ENCODE data around the gene NEDD9. TPM values are rescaled to one million over a fixed set of nuclear protein-coding genes. Genes with fewer than 3 reads are reported as not detected.

The NEDD9 gene
- total and polyA plus RNA-seq, 10 of the 15 experiments (the other 5 are each of a cell fraction or from before 2014, with no cell fraction given): 4.9 to 92.6 (median 14.6) TPM

DNA sequence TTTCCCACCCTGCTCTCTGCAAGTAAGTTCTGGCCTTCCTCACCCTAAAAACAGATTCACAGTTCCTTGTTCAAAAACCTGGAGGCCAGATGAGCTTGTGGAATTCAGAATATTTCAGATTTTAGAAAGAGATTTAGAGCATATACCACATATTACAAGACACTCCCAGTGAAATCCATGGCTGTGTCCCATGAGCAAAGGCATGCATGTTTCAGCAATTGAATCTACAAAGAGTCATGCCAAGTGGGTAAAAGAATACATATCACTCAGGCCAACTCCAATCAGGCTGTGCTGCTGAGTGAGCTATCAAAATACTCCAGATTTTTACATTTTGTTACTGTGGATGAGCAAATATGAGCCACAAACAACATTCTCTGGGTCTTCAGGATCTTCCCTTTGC, 10.2 kb upstream of the NEDD9 start:
- ChIA-PET RAD21 (ENCODE audit: unreplicated experiment) (interaction anchor here (1.3 kb wide), 1 partner anchor 12 kb away, joined by 3 read pairs; no protein-coding TSS in a partner anchor), POLR2A (interaction anchor here (1.0 to 1.9 kb wide), 4 partner anchors 9 to 44 kb away, joined by 3 to 5 read pairs (median 3); no protein-coding TSS in a partner anchor), CTCF (interaction anchor here (1.0 to 1.7 kb wide), 2 partner anchors 9 to 254 kb away, joined by 3 to 4 read pairs; no protein-coding TSS in a partner anchor), SMC1A (ENCODE audit: uncharacterized antibody, unreplicated experiment) (interaction anchor here (1.2 to 5.6 kb wide), 6 partner anchors 9 to 82 kb away, joined by 3 to 36 read pairs (median 10); partner anchors contain the start of gene NEDD9)
- Histone ChIP-seq H2AFZ (ENCODE audit: control insufficient read depth, low read depth, low read length) (no peak overlapping the region), H3K9ac (ENCODE audit: control insufficient read depth, insufficient read depth, low read length) (no peak overlapping the region), H3K36me3 (ENCODE audit: control insufficient read depth in 2 of 2, insufficient read depth in 2 of 2, low read length in 1 of 2) (peaks cover 0 to 3% of the 10 kb centered on the region in 2 experiments; a peak in 2 of 4 replicates), H3K4me2 (ENCODE audit: control insufficient read depth, insufficient read depth) (no peak overlapping the region), H3K9me3 (replicated peaks; ENCODE audit: control insufficient read depth, insufficient read depth, low read length) (no peaks in the 10 kb centered on the region), H3K4me1 (ENCODE audit: control insufficient read depth, insufficient read depth, low read length) (no peaks in the 10 kb centered on the region), H4K20me1 (ENCODE audit: control insufficient read depth, insufficient read depth) (no peaks in the 10 kb centered on the region), H3K27ac (ENCODE audit: control insufficient read depth, insufficient read depth) (no peak overlapping the region), H3K79me2 (ENCODE audit: control insufficient read depth, insufficient read depth, low read length) (no peaks in the 10 kb centered on the region), H3K27me3 (replicated peaks in 1 of 2; ENCODE audit: control insufficient read depth in 2 of 2, insufficient read depth in 2 of 2, low read length in 1 of 2) (no peaks in the 10 kb centered on the region), H3K4me3 (no peak overlapping the region)
- FAIRE-seq: no peak
- in situ Hi-C loops (cut with MboI): no loop called here
- no peak for ATAC-seq
- BruUV-seq (replicated peaks): no TSS peak
- DNase-seq (ENCODE audit: low read depth, low spot score): no peak
- intact Hi-C loops (cut with micrococcal nuclease; ENCODE audit: unreplicated experiment): no loop called here
- TF ChIP-seq KAT2A (conservative IDR thresholded peaks at IDR 0.05; ENCODE audit: control insufficient read depth, low read depth, low read length): no peak
- TF ChIP-seq CBFB (IDR thresholded peaks at IDR 0.05; ENCODE audit: low read depth): no peak
- TF ChIP-seq ZSCAN29 (IDR thresholded peaks at IDR 0.05): no peak
- no peak for TF ChIP-seq JUNB (IDR thresholded peaks at IDR 0.05)
- TF ChIP-seq ZNF592 (IDR thresholded peaks at IDR 0.05): no peak
- TF ChIP-seq BCL11A (IDR thresholded peaks at IDR 0.05; ENCODE audit: low read depth, low read length): no peak
- TF ChIP-seq, protein P1, sequence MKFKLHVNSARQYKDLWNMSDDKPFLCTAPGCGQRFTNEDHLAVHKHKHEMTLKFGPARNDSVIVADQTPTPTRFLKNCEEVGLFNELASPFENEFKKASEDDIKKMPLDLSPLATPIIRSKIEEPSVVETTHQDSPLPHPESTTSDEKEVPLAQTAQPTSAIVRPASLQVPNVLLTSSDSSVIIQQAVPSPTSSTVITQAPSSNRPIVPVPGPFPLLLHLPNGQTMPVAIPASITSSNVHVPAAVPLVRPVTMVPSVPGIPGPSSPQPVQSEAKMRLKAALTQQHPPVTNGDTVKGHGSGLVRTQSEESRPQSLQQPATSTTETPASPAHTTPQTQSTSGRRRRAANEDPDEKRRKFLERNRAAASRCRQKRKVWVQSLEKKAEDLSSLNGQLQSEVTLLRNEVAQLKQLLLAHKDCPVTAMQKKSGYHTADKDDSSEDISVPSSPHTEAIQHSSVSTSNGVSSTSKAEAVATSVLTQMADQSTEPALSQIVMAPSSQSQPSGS (IDR thresholded peaks at IDR 0.05; ENCODE audit: low read length): no peak
- no peak for TF ChIP-seq REST (IDR thresholded peaks at IDR 0.05; ENCODE audit: low read depth, low read length)
- TF ChIP-seq SMAD5 (IDR thresholded peaks at IDR 0.05; ENCODE audit: low read depth): no peak
- no peak for TF ChIP-seq MAX (IDR thresholded peaks at IDR 0.05; ENCODE audit: low read depth, low read length)
- TF ChIP-seq NFYA (IDR thresholded peaks at IDR 0.05; ENCODE audit: borderline replicate concordance, low read depth, low read length): no peak
- TF ChIP-seq, protein P2, sequence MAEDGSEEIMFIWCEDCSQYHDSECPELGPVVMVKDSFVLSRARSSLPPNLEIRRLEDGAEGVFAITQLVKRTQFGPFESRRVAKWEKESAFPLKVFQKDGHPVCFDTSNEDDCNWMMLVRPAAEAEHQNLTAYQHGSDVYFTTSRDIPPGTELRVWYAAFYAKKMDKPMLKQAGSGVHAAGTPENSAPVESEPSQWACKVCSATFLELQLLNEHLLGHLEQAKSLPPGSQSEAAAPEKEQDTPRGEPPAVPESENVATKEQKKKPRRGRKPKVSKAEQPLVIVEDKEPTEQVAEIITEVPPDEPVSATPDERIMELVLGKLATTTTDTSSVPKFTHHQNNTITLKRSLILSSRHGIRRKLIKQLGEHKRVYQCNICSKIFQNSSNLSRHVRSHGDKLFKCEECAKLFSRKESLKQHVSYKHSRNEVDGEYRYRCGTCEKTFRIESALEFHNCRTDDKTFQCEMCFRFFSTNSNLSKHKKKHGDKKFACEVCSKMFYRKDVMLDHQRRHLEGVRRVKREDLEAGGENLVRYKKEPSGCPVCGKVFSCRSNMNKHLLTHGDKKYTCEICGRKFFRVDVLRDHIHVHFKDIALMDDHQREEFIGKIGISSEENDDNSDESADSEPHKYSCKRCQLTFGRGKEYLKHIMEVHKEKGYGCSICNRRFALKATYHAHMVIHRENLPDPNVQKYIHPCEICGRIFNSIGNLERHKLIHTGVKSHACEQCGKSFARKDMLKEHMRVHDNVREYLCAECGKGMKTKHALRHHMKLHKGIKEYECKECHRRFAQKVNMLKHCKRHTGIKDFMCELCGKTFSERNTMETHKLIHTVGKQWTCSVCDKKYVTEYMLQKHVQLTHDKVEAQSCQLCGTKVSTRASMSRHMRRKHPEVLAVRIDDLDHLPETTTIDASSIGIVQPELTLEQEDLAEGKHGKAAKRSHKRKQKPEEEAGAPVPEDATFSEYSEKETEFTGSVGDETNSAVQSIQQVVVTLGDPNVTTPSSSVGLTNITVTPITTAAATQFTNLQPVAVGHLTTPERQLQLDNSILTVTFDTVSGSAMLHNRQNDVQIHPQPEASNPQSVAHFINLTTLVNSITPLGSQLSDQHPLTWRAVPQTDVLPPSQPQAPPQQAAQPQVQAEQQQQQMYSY (CRISPR knock-in tag; IDR thresholded peaks at IDR 0.05): no peak

Measured in GM12878 (cell line).